Left lung (tissue), 10 donors: ENCODE data around the gene CDH22. TPM values are rescaled to one million over a fixed set of nuclear protein-coding genes. Genes with fewer than 3 reads are reported as not detected.

Experiments used
- ATAC-seq: fragments of 200-7000 bp; cut with Tn5 transposase; one replicate; pipeline ENCODE4 v1.9.1; 2020; ENCODE audit warnings: moderate library complexity
- DNase-seq, 4 donors: peaks; one replicate each; pipeline ENCODE4 v3.0.0-alpha.2; 2013 to 2020
- H3K27ac ChIP-seq, 2 donors: fragments of 200-600 bp; sonication (generic) in 1 of 2; one replicate each; pipeline versions ENCODE4 v1.5.0 to v1.8.0; 2020 to 2021
- H3K27me3 ChIP-seq, 2 donors: fragments of 200-600 bp; sonication (generic) in 1 of 2; one replicate each; pipeline versions ENCODE4 v1.5.0 to v1.8.0; 2020 to 2021
- H3K36me3 ChIP-seq, 2 donors: fragments of 200-600 bp; sonication (generic) in 1 of 2; one replicate each; pipeline versions ENCODE4 v1.5.0 to v1.8.0; 2020 to 2021
- H3K4me1 ChIP-seq, 2 donors: fragments of 200-600 bp; one replicate each; pipeline ENCODE4 v1.8.0; 2021
- H3K4me3 ChIP-seq, 2 donors: fragments of 200-600 bp; sonication (generic) in 1 of 2; one replicate each; pipeline versions ENCODE4 v1.5.0 to v1.8.0; 2020 to 2021; ENCODE audit warnings: mild to moderate bottlenecking in 1 of 2
- H3K9me3 ChIP-seq, 2 donors: fragments of 200-600 bp; sonication (generic) in 1 of 2; one replicate each; pipeline versions ENCODE4 v1.5.0 to v1.8.0; 2020 to 2021
- CTCF ChIP-seq, 2 donors: fragments of 200-600 bp; sonication (generic) in 1 of 2; IDR thresholded peaks; one replicate each; pipeline versions ENCODE4 v1.5.0 to v1.8.0; 2021; ENCODE audit warnings: antibody characterized with exemption in 2 of 2
- intact Hi-C, 2 donors: fragments of 100-400 bp; cut with DNase I; formaldehyde crosslinking; loops; one replicate each; pipeline versions ENCODE4 v1.11.2 to v1.14.2; 2022
- polyA plus RNA-seq, 6 donors: library from polyadenylated mRNA; unstranded; fragments of 120-200 nt; gene quantifications; one replicate each; pipeline ENCODE4 v1.2.1, GENCODE V29; 2013; ENCODE audit not compliant: insufficient read length in 6 of 6
- total RNA-seq, 2 donors: library from RNA; stranded (reverse); fragmentation: NEBNext Ultra II Directional; extraction: Animal tissue kit (Norgen Biotek cat#: 25700); gene quantifications; one replicate each; pipeline ENCODE4 v1.2.1, GENCODE V29; 2021
- donor health status: DM: no; HTN: yes; CAD: no.
- donor health status: DM: no; HTN: no; CAD: no.

The CDH22 gene
- total and polyA plus RNA-seq, 8 donors = 0.06 to 0.26 (median 0.08) TPM; not detected in 2

- Histone ChIP-seq H3K36me3 (no peaks in the 10 kb centered on the region), H3K9me3 (no peaks in the 10 kb centered on the region), H3K4me1 (peaks cover 0 to 3% of the 10 kb centered on the region in 2 donors), H3K27me3 (peaks cover 20 to 87% of the 10 kb centered on the region in 2 donors), H3K27ac (no peak overlapping the region), H3K4me3 (no peak overlapping the region)
- ATAC-seq (no peak), DNase-seq (no peak)
- intact Hi-C loops = no loop called here
- no peak for TF ChIP-seq CTCF (IDR thresholded peaks at IDR 0.05)
Observed at GRCh38 chr20:46169245-46170171, 138.8 kb downstream of the CDH22 start.

GRCh38 chr20:46168438-46168837, 139.9 kb downstream of the CDH22 start:
- Histone ChIP-seq H3K9me3 (no peaks in the 10 kb centered on the region), H3K4me1 (no peaks in the 10 kb centered on the region), H3K36me3 (no peaks in the 10 kb centered on the region), H3K27me3 (peaks cover 10 to 83% of the 10 kb centered on the region in 2 donors), H3K27ac (no peak overlapping the region), H3K4me3 (no peak overlapping the region)
- DNase-seq (no peak), ATAC-seq (no peak)
- intact Hi-C loops = no loop called here
- no peak for TF ChIP-seq CTCF (IDR thresholded peaks at IDR 0.05)

GRCh38 chr20:46167080-46167479, 141.2 kb downstream of the CDH22 start:
- Histone ChIP-seq H3K9me3 (no peaks in the 10 kb centered on the region), H3K4me3 (no peak overlapping the region), H3K27me3 (peaks cover 0 to 81% of the 10 kb centered on the region in 2 donors), H3K27ac (no peak overlapping the region), H3K36me3 (no peaks in the 10 kb centered on the region), H3K4me1 (no peaks in the 10 kb centered on the region)
- intact Hi-C loops = no loop called here
- no peak for TF ChIP-seq CTCF (IDR thresholded peaks at IDR 0.05)
- DNase-seq = no peak
- no peak for ATAC-seq

- no peaks in the 10 kb centered on the region for H3K36me3 ChIP-seq
- H3K27me3 ChIP-seq = peaks cover 0 to 78% of the 10 kb centered on the region in 2 donors
- TF ChIP-seq CTCF (IDR thresholded peaks at IDR 0.05) = no peak
- no peak for DNase-seq
- ATAC-seq = no peak
- intact Hi-C loops = no loop called here
- no peaks in the 10 kb centered on the region for H3K4me1 ChIP-seq
- no peak overlapping the region for H3K4me3 ChIP-seq
- no peak overlapping the region for H3K27ac ChIP-seq
- H3K9me3 ChIP-seq = no peaks in the 10 kb centered on the region
Observed at GRCh38 chr20:46164254-46164653, 144.0 kb downstream of the CDH22 start.

- ATAC-seq (no peak), DNase-seq (no peak)
- Histone ChIP-seq H3K4me3 (no peak overlapping the region), H3K27ac (no peak overlapping the region), H3K27me3 (peaks cover 0 to 78% of the 10 kb centered on the region in 2 donors), H3K9me3 (no peaks in the 10 kb centered on the region), H3K4me1 (no peaks in the 10 kb centered on the region), H3K36me3 (no peaks in the 10 kb centered on the region)
- intact Hi-C loops = no loop called here
- TF ChIP-seq CTCF (IDR thresholded peaks at IDR 0.05) = no peak
Observed at GRCh38 chr20:46161921-46162320, 146.4 kb downstream of the CDH22 start.
